ENCODE data around the gene RAD21L1. TPM values are rescaled to one million over a fixed set of nuclear protein-coding genes. Genes with fewer than 3 reads are reported as not detected.

The RAD21L1 gene
- total and polyA plus RNA-seq, 2 experiments from 2014 or later = not detected

GRCh38 chr20:1178623-1179022, 47.2 kb upstream of the RAD21L1 start:
- Histone ChIP-seq H3K27me3 (peaks cover 3% of the 10 kb centered on the region), H3K4me1 (ENCODE audit: insufficient read depth) (no peaks in the 10 kb centered on the region), H3K4me3 (no peak overlapping the region), H3K79me2 (no peaks in the 10 kb centered on the region), H3K4me2 (no peak overlapping the region), H2AFZ (no peak overlapping the region), H3K36me3 (replicated peaks; ENCODE audit: insufficient read depth, low read depth) (no peaks in the 10 kb centered on the region), H3K9me3 (ENCODE audit: low read depth) (no peaks in the 10 kb centered on the region), H3K9me2 (replicated peaks; ENCODE audit: insufficient read depth) (no peaks in the 10 kb centered on the region), H3K27ac (no peak overlapping the region), H4K20me1 (ENCODE audit: insufficient read depth, poor library complexity, severe bottlenecking) (no peaks in the 10 kb centered on the region)
- TF ChIP-seq EZH2phosphoT487 (IDR thresholded peaks at IDR 0.05; ENCODE audit: low read depth, severe bottlenecking, unreplicated experiment) (no peak), CTCF (IDR thresholded peaks at IDR 0.05; ENCODE audit: poor library complexity) (no peak)
- WGBS (ENCODE audit: low lambda C conversion rate, missing lambda C conversion rate) = 82% methylated on average over 3 of the region's 3 CpGs
- no peak for DNase-seq (ENCODE audit: low spot score)

GRCh38 chr20:1180949-1181348, 44.9 kb upstream of the RAD21L1 start:
- 96% methylated on average over 27 of the region's 27 CpGs for WGBS (ENCODE audit: low lambda C conversion rate, missing lambda C conversion rate)
- Histone ChIP-seq H3K4me2 (no peak overlapping the region), H3K4me3 (no peak overlapping the region), H3K27ac (no peak overlapping the region), H3K4me1 (ENCODE audit: insufficient read depth) (peaks cover 1% of the 10 kb centered on the region), H4K20me1 (ENCODE audit: insufficient read depth, poor library complexity, severe bottlenecking) (no peaks in the 10 kb centered on the region), H3K79me2 (no peaks in the 10 kb centered on the region), H3K36me3 (replicated peaks; ENCODE audit: insufficient read depth, low read depth) (no peaks in the 10 kb centered on the region), H2AFZ (no peak overlapping the region), H3K9me2 (replicated peaks; ENCODE audit: insufficient read depth) (no peaks in the 10 kb centered on the region), H3K27me3 (peaks cover 16% of the 10 kb centered on the region), H3K9me3 (ENCODE audit: low read depth) (no peaks in the 10 kb centered on the region)
- no peak for TF ChIP-seq EZH2 (IDR thresholded peaks at IDR 0.05; ENCODE audit: borderline replicate concordance)
- TF ChIP-seq CTCF (IDR thresholded peaks at IDR 0.05; ENCODE audit: poor library complexity) = no peak
- TF ChIP-seq EZH2phosphoT487 (IDR thresholded peaks at IDR 0.05; ENCODE audit: low read depth, severe bottlenecking, unreplicated experiment) = no peak
- DNase-seq (ENCODE audit: low spot score) = no peak

- no peak overlapping the region for H2AFZ ChIP-seq
- H3K9me3 ChIP-seq (ENCODE audit: low read depth) = no peaks in the 10 kb centered on the region
- TF ChIP-seq EZH2phosphoT487 (IDR thresholded peaks at IDR 0.05; ENCODE audit: low read depth, severe bottlenecking, unreplicated experiment) (no peak), EZH2 (IDR thresholded peaks at IDR 0.05; ENCODE audit: borderline replicate concordance) (no peak), CTCF (IDR thresholded peaks at IDR 0.05; ENCODE audit: poor library complexity) (no peak)
- no peaks in the 10 kb centered on the region for H4K20me1 ChIP-seq (ENCODE audit: insufficient read depth, poor library complexity, severe bottlenecking)
- H3K79me2 ChIP-seq = no peaks in the 10 kb centered on the region
- H3K4me1 ChIP-seq (ENCODE audit: insufficient read depth) = peaks cover 13% of the 10 kb centered on the region
- H3K4me3 ChIP-seq = no peak overlapping the region
- no peaks in the 10 kb centered on the region for H3K9me2 ChIP-seq (replicated peaks; ENCODE audit: insufficient read depth)
- H3K4me2 ChIP-seq = no peak overlapping the region
- no peaks in the 10 kb centered on the region for H3K36me3 ChIP-seq (replicated peaks; ENCODE audit: insufficient read depth, low read depth)
- no peak for DNase-seq (ENCODE audit: low spot score)
- H3K27ac ChIP-seq = no peak overlapping the region
- 82% methylated on average over 4 of the region's 4 CpGs for WGBS (ENCODE audit: low lambda C conversion rate, missing lambda C conversion rate)
- H3K27me3 ChIP-seq = peaks cover 16% of the 10 kb centered on the region
Observed at GRCh38 chr20:1182106-1182505, 43.7 kb upstream of the RAD21L1 start.

GRCh38 chr20:1183153-1183552, 42.7 kb upstream of the RAD21L1 start:
- no peak for TF ChIP-seq CTCF (IDR thresholded peaks at IDR 0.05; ENCODE audit: poor library complexity)
- TF ChIP-seq EZH2phosphoT487 (IDR thresholded peaks at IDR 0.05; ENCODE audit: low read depth, severe bottlenecking, unreplicated experiment) = no peak
- no peak for TF ChIP-seq EZH2 (IDR thresholded peaks at IDR 0.05; ENCODE audit: borderline replicate concordance)
- 84% methylated on average over 6 of the region's 6 CpGs for WGBS (ENCODE audit: low lambda C conversion rate, missing lambda C conversion rate)
- Histone ChIP-seq H3K4me1 (ENCODE audit: insufficient read depth) (peaks cover 20% of the 10 kb centered on the region), H3K9me3 (ENCODE audit: low read depth) (no peaks in the 10 kb centered on the region), H4K20me1 (ENCODE audit: insufficient read depth, poor library complexity, severe bottlenecking) (no peaks in the 10 kb centered on the region), H3K27me3 (peaks cover 16% of the 10 kb centered on the region), H3K4me2 (no peak overlapping the region), H2AFZ (no peak overlapping the region), H3K79me2 (no peaks in the 10 kb centered on the region), H3K36me3 (replicated peaks; ENCODE audit: insufficient read depth, low read depth) (no peaks in the 10 kb centered on the region), H3K27ac (no peak overlapping the region), H3K4me3 (no peak overlapping the region), H3K9me2 (replicated peaks; ENCODE audit: insufficient read depth) (no peaks in the 10 kb centered on the region)
- no peak for DNase-seq (ENCODE audit: low spot score)
